ENCODE results near the gene IARS2.
"Not testable (repeated sequence)": the region's sequence is repeated elsewhere in the genome, so short reads cannot be mapped to it uniquely, and the experiment has no call there.

Gene IARS2

GRCh38 chr1:220164116-220164515 is 70.2 kb downstream of the IARS2 start:
- no peak overlapping the region for H3K4me3 ChIP-seq (ENCODE audit: low read depth, low read length)

GRCh38 chr1:220164517-220164916 is 70.6 kb downstream of the IARS2 start:
- no peak overlapping the region for H3K4me3 ChIP-seq (ENCODE audit: low read depth, low read length)

- H3K4me3 ChIP-seq (ENCODE audit: low read depth, low read length): no peak overlapping the region
These were observed 72.9 kb downstream of the IARS2 start for GRCh38 chr1:220166853-220167252.

- not testable (repeated sequence) for H3K4me3 ChIP-seq (ENCODE audit: low read depth, low read length)
These were observed 76.0 kb downstream of the IARS2 start for GRCh38 chr1:220169887-220170286.

DNA sequence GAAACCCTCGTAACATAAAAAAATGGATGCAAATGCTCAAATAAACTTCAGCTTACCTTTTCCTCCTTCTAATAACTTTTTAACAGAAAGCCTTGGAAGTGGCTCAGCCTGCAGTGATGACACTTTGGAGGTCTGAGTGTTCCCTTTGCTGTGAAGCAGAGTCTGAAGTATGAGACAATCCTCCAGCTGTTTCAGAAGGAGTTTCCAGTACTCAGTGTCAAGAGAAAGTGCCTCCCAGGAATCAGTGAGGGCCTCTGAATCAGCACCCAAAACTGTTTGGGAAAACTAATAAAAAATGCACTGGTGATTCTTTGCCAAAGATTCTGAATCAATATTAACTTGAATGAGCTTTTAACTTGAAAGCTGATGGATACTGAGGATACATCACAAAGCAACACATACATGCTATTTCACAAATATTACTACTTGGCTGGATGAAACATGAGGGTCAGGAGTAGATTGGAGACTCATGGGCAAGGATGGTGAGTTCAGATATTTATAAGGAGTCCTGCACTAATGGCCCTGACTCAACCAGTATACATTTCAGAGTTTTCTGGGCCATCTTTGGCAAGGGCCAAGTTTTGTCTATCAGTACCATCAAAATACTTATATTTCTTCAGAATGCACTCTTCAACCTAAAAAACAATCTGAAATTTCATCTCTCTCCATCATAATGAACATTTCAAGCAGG is 77.0 kb downstream of the IARS2 start:
- no peak overlapping the region for H3K4me3 ChIP-seq (ENCODE audit: low read depth, low read length)

- no peak overlapping the region for H3K4me3 ChIP-seq (ENCODE audit: low read depth, low read length)
These were observed 82.6 kb downstream of the IARS2 start for GRCh38 chr1:220176540-220176939.

GRCh38 chr1:220182111-220182510 is 88.2 kb downstream of the IARS2 start:
- H3K4me3 ChIP-seq (ENCODE audit: low read depth, low read length): no peak overlapping the region

DNA sequence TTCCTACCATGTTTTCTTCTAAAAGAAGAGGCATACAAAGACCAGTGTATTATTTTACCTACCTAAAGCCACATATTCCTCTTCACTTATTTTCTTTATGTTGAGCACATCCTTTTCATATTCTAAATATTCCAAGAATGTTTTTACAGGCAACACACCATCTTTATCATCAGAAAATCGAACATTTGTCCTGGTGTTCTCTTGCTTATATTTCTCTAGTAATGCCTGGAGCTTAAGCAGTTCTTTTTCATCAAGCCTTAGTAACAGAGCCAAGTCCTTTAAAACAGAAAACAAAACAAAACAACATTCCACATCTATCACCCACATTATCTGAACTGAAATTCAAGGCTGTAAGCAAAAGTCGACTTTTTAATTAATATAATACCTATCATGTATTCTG is 88.7 kb downstream of the IARS2 start:
- H3K4me3 ChIP-seq (ENCODE audit: low read depth, low read length): no peak overlapping the region

- H3K4me3 ChIP-seq (ENCODE audit: low read depth, low read length): no peak overlapping the region
These were observed 90.6 kb downstream of the IARS2 start for GRCh38 chr1:220184506-220184905.

DNA sequence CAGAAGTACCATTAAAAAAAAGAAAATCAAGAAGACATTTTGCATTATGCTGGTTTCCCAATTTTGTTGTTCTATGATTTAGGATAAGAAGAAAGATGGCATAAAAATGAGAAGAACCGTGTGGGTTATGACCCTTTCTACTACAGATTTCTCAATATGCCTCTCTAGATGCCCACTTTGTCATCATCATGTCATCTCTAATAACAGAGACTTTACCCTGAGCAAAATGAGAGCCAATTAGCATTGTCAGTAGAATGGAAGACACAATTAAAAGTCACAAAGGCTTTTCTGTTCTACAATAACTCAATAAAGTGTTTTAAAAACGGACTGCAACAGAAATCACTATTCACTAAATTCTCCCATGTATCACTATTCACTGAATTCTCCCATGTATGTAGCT is 92.8 kb downstream of the IARS2 start:
- no peak overlapping the region for H3K4me3 ChIP-seq (ENCODE audit: low read depth, low read length)

GRCh38 chr1:220188538-220188937 is 94.6 kb downstream of the IARS2 start:
- H3K4me3 ChIP-seq (ENCODE audit: low read depth, low read length): no peak overlapping the region

DNA sequence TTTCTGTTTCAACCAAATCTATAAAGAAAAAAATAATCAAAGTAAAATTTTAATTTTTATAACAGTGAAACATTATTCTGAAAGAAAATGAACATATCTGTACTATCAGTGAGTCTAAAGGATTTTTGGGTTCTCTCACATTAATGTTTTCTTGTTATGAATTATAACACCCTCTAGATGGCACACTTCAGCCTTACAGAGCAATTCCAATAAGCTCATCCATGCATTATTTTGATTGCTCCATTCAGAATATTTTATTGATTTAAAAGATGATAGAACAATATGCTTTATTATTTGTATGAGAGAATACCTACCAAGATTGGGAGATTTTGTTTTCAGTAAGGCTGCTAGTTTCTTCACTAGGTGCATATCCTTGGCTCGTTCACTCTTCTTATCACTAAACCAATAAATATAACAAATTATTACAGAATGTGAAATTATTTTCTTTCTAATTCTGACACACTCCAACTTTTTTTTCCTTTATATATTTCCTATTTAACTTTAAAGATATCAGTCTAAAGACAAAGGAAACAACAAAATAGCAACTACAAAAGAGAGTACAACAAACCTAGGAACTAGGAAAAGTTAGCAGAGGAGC is 95.9 kb downstream of the IARS2 start:
- H3K4me3 ChIP-seq (ENCODE audit: low read depth, low read length): no peak overlapping the region

DNA sequence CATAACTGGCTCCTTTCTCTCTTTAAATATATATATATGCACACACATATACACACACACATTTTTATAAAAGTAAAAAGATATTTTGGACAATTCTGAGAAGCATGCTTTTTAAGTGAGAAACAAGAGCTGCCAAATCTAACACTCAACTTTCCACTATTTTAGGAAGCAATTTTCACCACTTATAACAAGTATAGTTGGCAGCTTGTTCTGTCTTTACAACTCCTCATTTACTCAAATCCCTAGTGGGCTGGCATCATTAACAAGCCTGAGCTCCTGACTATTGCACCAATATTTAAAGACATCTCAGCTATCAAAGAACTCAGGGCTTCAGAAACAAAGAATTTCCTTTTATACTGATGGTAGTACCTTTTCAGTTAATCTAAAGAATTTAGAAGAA is 101.8 kb downstream of the IARS2 start:
- no peak overlapping the region for H3K4me3 ChIP-seq (ENCODE audit: low read depth, low read length)
